ENCODE data around the gene TRAK2. TPM values are rescaled to one million over a fixed set of nuclear protein-coding genes. Genes with fewer than 3 reads are reported as not detected.
"Not testable (repeated sequence)": the region's sequence is repeated elsewhere in the genome, so short reads cannot be mapped to it uniquely, and the experiment has no call there.

Gene TRAK2
- polyA plus RNA-seq, 3 donors = 37.7 to 44.9 (median 44.5) TPM

GRCh38 chr2:201430322-201430721 lies 20.9 kb downstream of the TRAK2 start:
- DNase-seq (ENCODE audit: extremely low read depth in 1 of 11, low read depth in 9 of 11, low spot score in 4 of 11) = not testable (repeated sequence)

DNA sequence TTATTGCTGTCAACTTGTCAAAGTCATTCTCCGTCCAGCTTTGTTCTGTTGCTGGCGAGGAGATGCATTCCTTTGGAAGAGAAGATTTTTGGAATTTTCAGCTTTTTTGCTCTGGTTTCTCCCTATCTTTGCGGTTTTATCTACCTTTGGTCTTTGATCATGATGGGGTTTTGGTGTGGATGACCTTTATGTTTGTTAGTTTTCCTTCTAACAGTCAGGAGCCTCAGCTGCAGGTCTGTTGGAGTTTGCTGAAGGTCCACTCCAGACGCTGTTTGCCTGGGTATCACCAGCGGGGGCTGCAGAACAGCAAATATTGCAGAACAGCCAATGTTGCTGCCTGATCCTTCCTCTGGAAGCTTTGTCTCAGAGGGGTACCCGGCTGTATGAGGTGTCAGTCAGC lies 21.4 kb downstream of the TRAK2 start:
- not testable (repeated sequence) for DNase-seq (ENCODE audit: extremely low read depth in 1 of 11, low read depth in 9 of 11, low spot score in 4 of 11)

DNA sequence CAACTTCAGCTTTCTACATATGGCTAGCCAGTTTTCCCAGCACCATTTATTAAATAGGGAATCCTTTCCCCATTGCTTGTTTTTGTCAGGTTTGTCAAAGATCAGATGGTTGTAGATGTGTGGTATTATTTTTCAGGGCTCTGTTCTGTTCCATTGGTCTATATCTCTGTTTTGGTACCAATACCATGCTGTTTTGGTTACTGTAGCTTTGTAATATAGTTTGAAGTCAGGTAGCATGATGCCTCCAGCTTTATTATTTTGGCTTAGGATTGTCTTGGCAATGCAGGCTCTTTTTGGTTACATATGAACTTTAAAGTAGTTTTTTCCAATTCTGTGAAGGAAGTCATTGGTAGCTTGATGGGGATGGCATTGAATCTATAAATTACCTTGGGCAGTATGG lies 22.9 kb downstream of the TRAK2 start:
- not testable (repeated sequence) for DNase-seq (ENCODE audit: extremely low read depth in 1 of 11, low read depth in 9 of 11, low spot score in 4 of 11)

DNA sequence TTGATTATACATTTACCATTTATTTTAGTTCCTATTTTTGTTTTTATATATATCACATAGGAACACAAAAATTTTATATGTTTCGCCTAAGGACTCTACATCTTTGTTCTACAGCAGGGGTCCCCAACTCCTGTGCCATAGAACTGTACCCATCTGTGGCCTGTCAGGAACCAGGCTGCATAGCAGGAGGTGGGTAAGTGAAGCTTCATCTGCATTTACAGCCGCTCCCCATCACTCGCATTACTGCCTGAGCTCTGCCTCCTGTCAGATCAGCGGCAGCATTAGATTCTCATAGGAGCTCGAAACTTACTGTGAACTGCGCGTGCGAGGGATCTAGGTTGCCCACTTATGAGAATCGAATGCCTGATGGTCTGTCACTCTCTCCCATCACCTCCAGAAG lies 25.3 kb downstream of the TRAK2 start:
- no peak for DNase-seq (ENCODE audit: extremely low read depth in 1 of 11, low read depth in 9 of 11, low spot score in 4 of 11)

DNA sequence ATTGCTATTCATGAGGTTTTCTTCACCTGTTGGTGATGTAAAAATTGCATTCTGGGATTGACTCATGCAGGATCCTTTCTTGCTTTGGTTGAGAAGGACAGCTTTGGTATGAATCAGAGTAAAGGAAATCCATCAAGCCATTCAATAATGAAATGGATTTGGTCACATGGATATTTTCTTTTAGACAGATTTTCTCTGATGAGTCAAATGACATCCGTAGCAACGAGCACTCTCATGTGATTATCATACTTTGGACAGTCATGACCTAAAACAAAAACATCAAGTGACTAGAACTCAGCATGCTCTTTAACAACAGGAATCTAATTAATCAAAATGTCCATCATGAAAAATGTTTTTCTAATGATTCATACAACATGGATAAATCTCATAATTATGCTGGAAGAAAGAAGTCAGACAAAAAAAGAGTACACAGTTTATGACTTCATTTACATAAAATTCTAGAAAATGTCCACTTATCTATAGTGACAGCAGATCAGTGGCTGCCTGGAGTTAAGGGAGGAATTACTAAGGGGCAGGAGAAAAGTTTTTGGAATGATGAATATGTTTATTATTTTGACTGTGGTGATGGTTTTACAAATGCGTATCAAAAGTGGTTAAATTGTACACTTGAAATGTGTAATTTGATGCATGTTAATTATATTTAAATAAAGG lies 30.7 kb downstream of the TRAK2 start:
- DNase-seq (ENCODE audit: extremely low read depth in 1 of 11, low read depth in 9 of 11, low spot score in 4 of 11) = no peak

- no peak for DNase-seq (ENCODE audit: extremely low read depth in 1 of 11, low read depth in 9 of 11, low spot score in 4 of 11)
Measured at GRCh38 chr2:201419986-201420385, 31.3 kb downstream of the TRAK2 start.

- DNase-seq (ENCODE audit: extremely low read depth in 1 of 11, low read depth in 9 of 11, low spot score in 4 of 11) = no peak
Measured at GRCh38 chr2:201419057-201419635, 32.1 kb downstream of the TRAK2 start.

DNA sequence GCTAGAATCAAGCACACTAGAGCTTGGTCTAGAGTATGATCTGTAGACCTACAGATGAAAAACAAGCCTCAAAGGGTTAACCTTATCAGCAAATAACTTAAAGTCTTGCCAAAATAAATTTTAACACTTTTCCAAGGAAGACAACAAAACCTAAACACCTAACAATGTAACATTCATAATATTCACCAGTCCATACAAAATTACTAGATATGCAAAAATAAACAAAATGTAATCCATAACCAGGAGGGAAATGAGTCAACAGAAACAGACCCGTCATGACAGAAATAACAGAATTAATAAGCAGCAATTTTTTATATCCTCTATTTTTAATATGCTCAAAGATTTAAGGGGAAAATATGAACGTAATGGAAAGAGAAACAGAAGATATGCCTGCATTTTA lies 36.1 kb downstream of the TRAK2 start:
- DNase-seq (ENCODE audit: extremely low read depth in 1 of 11, low read depth in 9 of 11, low spot score in 4 of 11) = no peak

- DNase-seq (ENCODE audit: extremely low read depth in 1 of 11, low read depth in 9 of 11, low spot score in 4 of 11) = no peak
Measured at GRCh38 chr2:201414099-201415023, 36.9 kb downstream of the TRAK2 start.

DNA sequence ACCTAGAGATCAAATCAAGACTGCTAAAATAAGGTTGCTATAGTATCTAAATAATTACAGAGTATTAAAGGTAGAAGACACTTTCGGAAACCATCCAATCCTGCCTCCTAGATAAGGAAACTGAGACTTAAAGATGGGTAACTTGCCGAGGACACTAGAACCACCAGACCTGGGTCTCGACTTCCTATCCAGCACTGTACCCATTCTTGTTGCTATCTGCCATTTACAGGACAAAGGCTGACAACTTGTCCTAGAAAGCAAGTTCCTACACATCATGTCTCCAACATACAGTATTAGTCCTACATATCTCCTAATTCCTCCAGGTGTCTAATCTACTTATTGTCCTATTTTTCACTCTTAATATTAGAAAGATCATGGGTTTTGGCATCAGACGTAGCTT lies 37.7 kb downstream of the TRAK2 start:
- DNase-seq (ENCODE audit: extremely low read depth in 1 of 11, low read depth in 9 of 11, low spot score in 4 of 11) = no peak

DNA sequence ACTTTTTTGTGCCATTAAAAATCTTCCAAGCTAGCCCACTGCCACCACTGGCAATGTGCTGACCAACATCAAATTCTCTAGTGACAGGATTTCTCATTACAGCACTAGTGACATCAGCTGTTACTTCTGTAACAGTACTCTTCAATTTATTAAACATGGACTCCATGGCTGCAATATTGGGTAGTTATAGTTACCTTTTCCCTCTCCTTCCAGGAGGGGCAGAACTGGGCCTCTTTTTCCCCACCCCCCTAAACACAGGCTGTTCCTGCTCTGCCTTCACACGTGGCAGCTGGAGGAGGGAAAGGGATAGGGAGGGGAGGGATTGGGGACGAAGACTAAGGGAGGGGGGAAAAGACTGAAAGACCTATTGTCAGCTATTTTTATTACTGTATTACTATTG lies 38.1 kb downstream of the TRAK2 start:
- DNase-seq (ENCODE audit: extremely low read depth in 1 of 11, low read depth in 9 of 11, low spot score in 4 of 11) = no peak

GRCh38 chr2:201411421-201411820 lies 39.8 kb downstream of the TRAK2 start:
- DNase-seq (ENCODE audit: extremely low read depth in 1 of 11, low read depth in 9 of 11, low spot score in 4 of 11) = no peak

GRCh38 chr2:201408931-201409330 lies 42.3 kb downstream of the TRAK2 start:
- no peak for DNase-seq (ENCODE audit: extremely low read depth in 1 of 11, low read depth in 9 of 11, low spot score in 4 of 11)

DNA sequence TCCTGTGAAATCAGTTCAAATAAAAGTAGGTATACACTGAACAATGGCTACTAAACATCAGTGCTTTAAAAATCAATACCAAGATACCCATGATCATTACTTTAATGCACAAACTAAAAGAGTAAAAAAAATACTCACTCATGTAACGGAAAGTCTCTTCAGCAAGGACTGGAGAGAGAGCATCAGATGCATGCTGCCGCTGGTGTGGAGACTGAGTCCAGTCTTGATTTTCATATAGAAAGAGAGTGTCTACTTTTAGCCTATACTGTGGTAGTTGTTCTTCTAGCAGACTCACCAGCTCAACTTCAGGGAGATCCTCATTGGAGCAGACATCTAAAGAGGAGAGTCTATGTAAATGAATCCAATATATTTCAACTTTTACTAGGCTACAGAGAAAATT lies 44.0 kb downstream of the TRAK2 start:
- DNase-seq (ENCODE audit: extremely low read depth in 1 of 11, low read depth in 9 of 11, low spot score in 4 of 11) = no peak

- DNase-seq (ENCODE audit: extremely low read depth in 1 of 11, low read depth in 9 of 11, low spot score in 4 of 11) = peak in 1 of 11 donors; percentile 31
Measured at GRCh38 chr2:201406077-201406662, 45.1 kb downstream of the TRAK2 start.

DNA sequence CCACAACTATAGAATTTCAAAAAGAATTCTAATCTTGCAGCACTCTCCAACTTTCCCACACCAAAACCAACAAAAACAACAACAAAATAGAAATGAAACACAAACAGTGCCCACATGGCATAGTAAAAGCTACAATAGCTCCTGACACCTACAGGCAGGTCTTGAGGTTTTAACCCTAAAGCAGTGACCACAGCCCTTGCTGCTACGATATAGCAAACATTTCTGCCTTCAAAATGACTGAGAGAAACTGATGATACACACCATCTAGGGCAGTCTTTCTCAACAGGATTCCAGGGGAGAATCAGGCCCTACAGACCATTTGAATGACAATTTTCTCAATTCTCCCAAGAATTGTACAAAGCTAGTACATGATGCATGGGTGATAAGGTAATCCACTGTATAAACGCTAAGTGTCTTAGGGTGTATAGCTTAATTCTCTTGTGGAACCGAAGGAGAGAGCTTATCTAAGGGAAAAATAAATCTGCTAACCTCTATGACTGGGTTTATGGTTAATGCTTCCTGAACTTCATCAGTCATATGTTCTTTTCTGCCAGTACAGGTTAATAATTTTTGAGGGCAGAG lies 46.5 kb downstream of the TRAK2 start:
- no peak for DNase-seq (ENCODE audit: extremely low read depth in 1 of 11, low read depth in 9 of 11, low spot score in 4 of 11)

DNA sequence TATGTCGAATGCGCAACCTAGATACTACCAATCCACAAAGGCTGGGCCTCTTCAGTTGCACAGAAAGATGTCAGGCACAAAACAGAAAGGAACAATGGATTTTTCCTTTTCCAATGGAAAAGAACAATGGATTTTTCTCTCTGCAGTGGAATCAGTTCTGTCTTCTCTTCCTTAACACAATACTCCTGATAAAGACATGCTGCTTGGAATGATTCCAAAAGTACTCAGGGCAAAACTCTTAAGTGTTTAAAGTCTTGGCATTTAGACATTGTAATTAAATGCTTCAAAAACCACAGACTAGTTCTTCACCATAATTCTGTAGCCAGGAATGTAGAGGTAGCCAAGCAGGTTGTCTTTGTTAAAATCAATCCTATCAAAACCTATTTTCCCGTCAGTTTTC lies 47.4 kb downstream of the TRAK2 start:
- peak in 2 of 11 donors; percentile 31 to 33 for DNase-seq (ENCODE audit: extremely low read depth in 1 of 11, low read depth in 9 of 11, low spot score in 4 of 11)

- DNase-seq (ENCODE audit: extremely low read depth in 1 of 11, low read depth in 9 of 11, low spot score in 4 of 11) = no peak
Measured at GRCh38 chr2:201402651-201403562, 48.4 kb downstream of the TRAK2 start.
